ENCODE measurements around the gene PRR13.
A peak's percentile ranks its signal among the peaks of the same experiment; 100 is the strongest.

PRR13 gene

DNA sequence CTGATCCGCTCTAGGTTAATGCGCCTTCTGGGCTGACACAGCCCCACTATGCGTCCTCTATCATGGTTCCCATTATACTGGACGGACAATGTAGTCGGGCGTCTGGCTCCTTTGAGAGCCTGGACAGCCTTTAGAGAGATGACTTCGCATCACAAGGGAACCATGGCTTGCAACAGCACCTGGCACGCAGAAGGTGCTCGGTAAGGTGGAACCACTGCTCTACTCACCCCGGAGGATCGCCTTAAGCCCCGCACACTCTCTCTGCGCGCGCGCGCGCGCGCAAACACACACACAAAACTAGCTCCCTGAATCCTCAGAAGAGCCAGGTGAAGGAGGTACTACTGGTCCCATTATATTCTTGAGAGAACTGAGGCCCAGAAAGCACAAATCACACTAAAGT is 50.7 kb downstream of the PRR13 start:
- Histone ChIP-seq H3K9ac (ENCODE audit: insufficient read length) (no peak overlapping the region), H3K4me3 (peak overlapping the region; percentile 76), H3K36me3 (ENCODE audit: insufficient read depth, low read length) (no peaks in the 10 kb centered on the region; the same call in 1 of the 2 replicates), H3K9me3 (ENCODE audit: low read depth, low read length) (no peaks in the 10 kb centered on the region), H3K27ac (0 out of 2 replicates have a peak overlapping the region, but pooled peaks have one; percentile 42)
- no peak for DNase-seq (ENCODE audit: low read depth, low spot score)
- no peak for TF ChIP-seq POLR2AphosphoS5 (IDR thresholded peaks at IDR 0.05; ENCODE audit: borderline replicate concordance, low read depth, low read length)
- TF ChIP-seq EZH2 (IDR thresholded peaks at IDR 0.05): no peak
- no peak for TF ChIP-seq FOXP2 (optimal IDR thresholded peaks at IDR 0.05; ENCODE audit: control extremely low read depth, extremely low read length, insufficient read depth)

DNA sequence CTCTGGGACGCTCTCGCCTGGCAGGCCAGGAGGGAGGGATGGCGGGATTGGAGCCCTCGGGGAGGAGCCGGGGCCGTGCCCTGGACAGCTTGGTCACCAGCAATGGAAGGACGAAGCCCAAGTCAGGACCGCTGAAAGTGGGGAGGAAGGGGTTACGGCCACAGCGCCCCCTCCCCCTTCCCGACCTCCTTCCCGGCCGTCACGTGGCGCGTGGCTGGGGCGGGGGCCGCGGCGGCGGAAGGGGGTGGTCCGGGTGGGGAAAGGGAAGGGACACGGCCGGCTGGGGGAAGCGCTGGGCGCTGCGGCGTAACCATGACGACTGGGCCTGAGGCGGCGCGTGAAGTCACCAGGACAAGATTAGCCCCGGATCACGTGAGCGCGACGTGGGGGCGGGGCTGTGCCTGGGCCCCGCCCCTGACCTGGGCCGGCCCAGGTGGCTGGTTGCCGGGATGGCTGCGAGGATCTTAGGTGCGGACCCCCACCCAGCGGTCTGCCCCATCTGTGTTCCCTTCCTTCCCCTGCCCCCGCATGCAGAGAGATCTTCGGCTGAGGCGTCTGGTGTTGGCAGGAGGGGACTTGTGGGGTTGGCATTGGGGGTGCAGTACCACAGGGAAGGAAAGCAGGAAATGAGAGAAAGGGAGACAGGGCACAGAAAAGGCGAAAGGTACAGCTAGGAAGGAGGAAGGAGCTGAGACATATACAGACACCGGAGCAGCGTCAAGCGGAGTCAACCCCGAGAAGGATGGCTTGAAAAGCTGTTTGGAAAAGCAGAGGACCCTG is 51.5 kb downstream of the PRR13 start:
- Histone ChIP-seq H3K4me3 (peak overlapping the region; percentile 76), H3K36me3 (ENCODE audit: insufficient read depth, low read length) (no peaks in the 10 kb centered on the region), H3K27ac (peak overlapping the region; percentile 66), H3K9ac (ENCODE audit: insufficient read length) (peak overlapping the region; percentile 20), H3K9me3 (ENCODE audit: low read depth, low read length) (no peaks in the 10 kb centered on the region)
- no peak for DNase-seq (ENCODE audit: low read depth, low spot score)
- TF ChIP-seq FOXP2 (optimal IDR thresholded peaks at IDR 0.05; ENCODE audit: control extremely low read depth, extremely low read length, insufficient read depth) (no peak), EZH2 (IDR thresholded peaks at IDR 0.05) (no peak), POLR2AphosphoS5 (IDR thresholded peaks at IDR 0.05; ENCODE audit: borderline replicate concordance, low read depth, low read length) (peak; percentile 70)

DNA sequence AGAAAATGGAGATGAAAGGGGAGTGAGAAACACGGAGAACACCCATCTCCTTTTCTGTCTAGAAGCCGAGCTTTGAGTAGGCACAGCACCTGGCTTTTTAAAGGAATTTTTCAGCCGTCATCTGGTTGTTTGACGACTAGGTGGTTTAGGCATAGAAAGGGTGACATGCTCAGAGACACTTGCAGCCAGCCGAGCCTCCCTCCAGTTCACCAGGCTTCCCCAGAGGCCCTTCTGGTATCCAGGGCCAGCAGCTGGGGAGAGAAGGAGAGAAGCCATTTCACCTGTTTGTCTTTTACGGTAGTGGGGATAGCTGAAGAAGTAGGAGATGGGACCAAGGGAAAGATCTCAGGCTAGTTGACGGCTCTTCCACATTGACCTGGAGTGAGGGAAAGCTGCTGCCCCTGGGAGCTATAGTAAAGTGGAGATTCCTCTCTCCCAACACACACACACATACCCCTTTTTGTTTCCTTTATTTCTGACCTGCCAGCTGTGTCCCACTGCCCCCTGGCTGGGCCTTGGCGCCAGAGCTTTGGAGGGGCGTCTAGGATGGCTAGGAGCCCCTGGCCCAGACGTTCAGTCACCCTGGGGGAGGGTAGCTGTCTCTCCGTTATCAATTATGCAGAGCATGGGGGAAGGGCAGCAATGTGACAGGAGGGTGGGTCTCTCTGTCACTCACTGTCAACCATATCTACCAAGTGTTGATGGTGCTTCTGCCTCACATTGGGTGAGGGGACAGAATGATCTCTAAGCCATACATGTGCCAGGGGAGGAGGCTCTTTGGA is 52.3 kb downstream of the PRR13 start:
- Histone ChIP-seq H3K27ac (peak overlapping the region; percentile 66), H3K36me3 (ENCODE audit: insufficient read depth, low read length) (no peaks in the 10 kb centered on the region), H3K4me3 (peak overlapping the region; percentile 76), H3K9me3 (ENCODE audit: low read depth, low read length) (no peaks in the 10 kb centered on the region), H3K9ac (ENCODE audit: insufficient read length) (no peak overlapping the region)
- TF ChIP-seq POLR2AphosphoS5 (IDR thresholded peaks at IDR 0.05; ENCODE audit: borderline replicate concordance, low read depth, low read length): no peak
- no peak for TF ChIP-seq EZH2 (IDR thresholded peaks at IDR 0.05)
- TF ChIP-seq FOXP2 (optimal IDR thresholded peaks at IDR 0.05; ENCODE audit: control extremely low read depth, extremely low read length, insufficient read depth): no peak
- DNase-seq (ENCODE audit: low read depth, low spot score): no peak
